ENCODE measurements around the gene MC1R. TPM values are rescaled to one million over a fixed set of nuclear protein-coding genes. Genes with fewer than 3 reads are reported as not detected.

Gene MC1R
- total RNA-seq, 1 experiment from 2014 or later, result 16.9 TPM

- no peak overlapping the region for H3K27ac Mint-ChIP-seq (ENCODE audit: unreplicated experiment)
- peaks cover 8% of the 10 kb centered on the region for H3K4me1 Mint-ChIP-seq (ENCODE audit: low read depth, unreplicated experiment)
- no peaks in the 10 kb centered on the region for H3K9me3 Mint-ChIP-seq (ENCODE audit: low read depth, unreplicated experiment)
- TF ChIP-seq CTCF (IDR thresholded peaks at IDR 0.05; ENCODE audit: unreplicated experiment), result no peak
- no peaks in the 10 kb centered on the region for H3K27me3 Mint-ChIP-seq (ENCODE audit: unreplicated experiment)
- BruUV-seq (replicated peaks), result no TSS peak
- CTCF ChIA-PET, result interaction anchor here (0.5 kb wide), 1 partner anchor 46 kb away, joined by 3 read pairs; no protein-coding TSS in a partner anchor
- DNase-seq, result no peak
- no peak overlapping the region for H3K4me3 Mint-ChIP-seq (ENCODE audit: low read depth, unreplicated experiment)
- intact Hi-C loops (cut with micrococcal nuclease; ENCODE audit: unreplicated experiment), result no loop called here
- H3K36me3 Mint-ChIP-seq (ENCODE audit: insufficient read depth, unreplicated experiment), result peaks cover 26% of the 10 kb centered on the region
Measured at GRCh38 chr16:89953671-89954406, 35.2 kb downstream of the MC1R start.

- CTCF ChIA-PET, result interaction anchor here (0.6 to 1.1 kb wide), 2 partner anchors 24 to 91 kb away, joined by 3 to 5 read pairs; no protein-coding TSS in a partner anchor
- intact Hi-C loops (cut with micrococcal nuclease; ENCODE audit: unreplicated experiment), result no loop called here
- no peak for DNase-seq
- TF ChIP-seq CTCF (IDR thresholded peaks at IDR 0.05; ENCODE audit: unreplicated experiment), result no peak
- peaks cover 28% of the 10 kb centered on the region for H3K36me3 Mint-ChIP-seq (ENCODE audit: insufficient read depth, unreplicated experiment)
- no peaks in the 10 kb centered on the region for H3K9me3 Mint-ChIP-seq (ENCODE audit: low read depth, unreplicated experiment)
- H3K4me3 Mint-ChIP-seq (ENCODE audit: low read depth, unreplicated experiment), result no peak overlapping the region
- no TSS peak for BruUV-seq (replicated peaks)
- no peak overlapping the region for H3K27ac Mint-ChIP-seq (ENCODE audit: unreplicated experiment)
- no peaks in the 10 kb centered on the region for H3K27me3 Mint-ChIP-seq (ENCODE audit: unreplicated experiment)
- peaks cover 7% of the 10 kb centered on the region for H3K4me1 Mint-ChIP-seq (ENCODE audit: low read depth, unreplicated experiment)
Measured at GRCh38 chr16:89954462-89954861, 35.8 kb downstream of the MC1R start.

- no peaks in the 10 kb centered on the region for H3K27me3 Mint-ChIP-seq (ENCODE audit: unreplicated experiment)
- no TSS peak for BruUV-seq (replicated peaks)
- H3K4me1 Mint-ChIP-seq (ENCODE audit: low read depth, unreplicated experiment), result peaks cover under 1% of the 10 kb centered on the region
- TF ChIP-seq CTCF (IDR thresholded peaks at IDR 0.05; ENCODE audit: unreplicated experiment), result no peak
- no peak overlapping the region for H3K4me3 Mint-ChIP-seq (ENCODE audit: low read depth, unreplicated experiment)
- intact Hi-C loops (cut with micrococcal nuclease; ENCODE audit: unreplicated experiment), result no loop called here
- no peak for DNase-seq
- no peak overlapping the region for H3K27ac Mint-ChIP-seq (ENCODE audit: unreplicated experiment)
- peaks cover 26% of the 10 kb centered on the region for H3K36me3 Mint-ChIP-seq (ENCODE audit: insufficient read depth, unreplicated experiment)
- CTCF ChIA-PET, result interaction anchor here (0.6 to 1.1 kb wide), 2 partner anchors 24 to 91 kb away, joined by 3 to 5 read pairs; no protein-coding TSS in a partner anchor
- H3K9me3 Mint-ChIP-seq (ENCODE audit: low read depth, unreplicated experiment), result no peaks in the 10 kb centered on the region
Measured at GRCh38 chr16:89955001-89955685, 36.5 kb downstream of the MC1R start.

- Mint-ChIP-seq H3K27me3 (ENCODE audit: unreplicated experiment) (no peaks in the 10 kb centered on the region), H3K27ac (ENCODE audit: unreplicated experiment) (no peak overlapping the region), H3K36me3 (ENCODE audit: insufficient read depth, unreplicated experiment) (peaks cover 24% of the 10 kb centered on the region), H3K9me3 (ENCODE audit: low read depth, unreplicated experiment) (no peaks in the 10 kb centered on the region), H3K4me3 (ENCODE audit: low read depth, unreplicated experiment) (no peak overlapping the region), H3K4me1 (ENCODE audit: low read depth, unreplicated experiment) (no peaks in the 10 kb centered on the region)
- no peak for TF ChIP-seq CTCF (IDR thresholded peaks at IDR 0.05; ENCODE audit: unreplicated experiment)
- intact Hi-C loops (cut with micrococcal nuclease; ENCODE audit: unreplicated experiment), result no loop called here
- CTCF ChIA-PET, result interaction anchor here (0.6 kb wide), 1 partner anchor 255 kb away, joined by 6 read pairs; the partner anchor contains the start of gene SPATA2L
- no peak for DNase-seq
- no TSS peak for BruUV-seq (replicated peaks)
Measured at GRCh38 chr16:89956505-89957215, 38.0 kb downstream of the MC1R start.
